ENCODE results near the gene PRPS1L1.
A peak's percentile ranks its signal among the peaks of the same experiment; 100 is the strongest.

Gene PRPS1L1

DNA sequence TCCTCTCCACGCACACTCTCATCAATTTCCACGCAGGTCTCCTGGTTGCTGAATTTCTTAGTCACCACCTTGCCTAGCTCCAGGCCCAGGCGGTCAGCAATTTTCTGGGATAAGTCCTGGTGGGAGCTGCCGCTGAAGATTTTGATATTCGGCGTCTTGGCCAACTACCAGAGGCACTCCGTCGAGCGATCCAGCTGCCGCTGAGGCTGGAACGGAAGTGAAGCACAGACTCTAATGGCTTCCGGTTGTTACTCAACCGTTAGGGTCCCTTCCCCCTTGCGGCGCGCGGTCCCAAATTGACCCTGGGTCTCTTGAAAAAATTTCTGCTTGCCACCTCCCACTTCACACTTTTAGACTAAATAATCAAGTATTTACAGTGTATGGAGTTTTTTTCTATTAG, at the start of gene PRPS1L1:
TSS of gene PRPS1L1 (minus strand) at position 219 of the 400 bp plus-strand sequence.
- H3K36me3 Mint-ChIP-seq (ENCODE audit: low read depth) = no peaks in the 10 kb centered on the region
- H3K27ac Mint-ChIP-seq = no peak within 1 kb of the TSS
- H3K4me1 Mint-ChIP-seq = no peaks in the 10 kb centered on the region
- DNase-seq (no peak), ATAC-seq (no peak)
- H3K9me3 Mint-ChIP-seq = no peaks in the 10 kb centered on the region
- H3K4me3 Mint-ChIP-seq = no peak within 1 kb of the TSS
- H3K27me3 Mint-ChIP-seq = peaks cover 5% of the 10 kb centered on the region

DNA sequence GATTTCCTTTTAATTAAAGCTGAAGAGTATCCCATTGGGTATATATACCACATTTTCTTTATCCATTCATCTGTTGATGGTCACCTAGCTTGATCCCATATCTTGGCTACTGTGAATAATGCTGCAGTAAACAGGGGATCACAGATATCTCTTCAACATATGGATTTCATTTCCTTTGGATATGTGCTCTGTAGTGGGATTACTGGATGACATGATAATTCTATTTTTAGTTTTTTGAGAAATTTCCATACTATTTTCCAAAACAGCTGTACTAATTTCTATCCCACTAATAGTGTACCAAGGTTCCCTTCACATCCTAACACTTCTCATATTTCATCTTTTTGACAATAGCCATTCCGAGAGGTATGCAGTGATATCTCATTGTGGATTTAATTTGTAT, 48.8 kb upstream of the PRPS1L1 start:
- Mint-ChIP-seq H3K27ac (no peak overlapping the region), H3K27me3 (peaks cover 10% of the 10 kb centered on the region), H3K4me3 (no peak overlapping the region), H3K9me3 (peaks cover 8% of the 10 kb centered on the region), H3K4me1 (no peaks in the 10 kb centered on the region), H3K36me3 (ENCODE audit: low read depth) (peaks cover under 1% of the 10 kb centered on the region)
- DNase-seq (no peak), ATAC-seq (no peak)

DNA sequence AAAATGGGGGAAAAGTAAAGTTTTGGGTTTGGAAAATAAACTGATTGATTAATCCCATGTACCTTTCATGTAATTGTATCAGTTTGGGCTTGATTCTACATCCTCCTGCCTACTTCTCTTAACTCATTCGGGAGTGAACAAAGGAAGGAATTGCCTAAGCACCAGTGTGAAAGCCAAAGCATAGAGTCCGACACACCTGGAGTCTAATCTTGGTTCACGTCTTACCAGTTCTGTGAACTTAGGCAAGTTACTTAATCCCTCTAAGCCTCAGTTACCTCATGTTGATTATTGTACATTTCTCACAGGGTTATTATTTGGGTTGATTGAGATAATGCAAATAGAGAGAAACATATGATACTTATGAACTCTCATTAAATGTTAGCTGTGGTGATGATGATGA, 41.1 kb upstream of the PRPS1L1 start:
- Mint-ChIP-seq H3K27me3 (no peaks in the 10 kb centered on the region), H3K36me3 (ENCODE audit: low read depth) (no peaks in the 10 kb centered on the region), H3K9me3 (no peaks in the 10 kb centered on the region), H3K27ac (no peak overlapping the region), H3K4me3 (no peak overlapping the region), H3K4me1 (no peaks in the 10 kb centered on the region)
- DNase-seq (no peak), ATAC-seq (no peak)

DNA sequence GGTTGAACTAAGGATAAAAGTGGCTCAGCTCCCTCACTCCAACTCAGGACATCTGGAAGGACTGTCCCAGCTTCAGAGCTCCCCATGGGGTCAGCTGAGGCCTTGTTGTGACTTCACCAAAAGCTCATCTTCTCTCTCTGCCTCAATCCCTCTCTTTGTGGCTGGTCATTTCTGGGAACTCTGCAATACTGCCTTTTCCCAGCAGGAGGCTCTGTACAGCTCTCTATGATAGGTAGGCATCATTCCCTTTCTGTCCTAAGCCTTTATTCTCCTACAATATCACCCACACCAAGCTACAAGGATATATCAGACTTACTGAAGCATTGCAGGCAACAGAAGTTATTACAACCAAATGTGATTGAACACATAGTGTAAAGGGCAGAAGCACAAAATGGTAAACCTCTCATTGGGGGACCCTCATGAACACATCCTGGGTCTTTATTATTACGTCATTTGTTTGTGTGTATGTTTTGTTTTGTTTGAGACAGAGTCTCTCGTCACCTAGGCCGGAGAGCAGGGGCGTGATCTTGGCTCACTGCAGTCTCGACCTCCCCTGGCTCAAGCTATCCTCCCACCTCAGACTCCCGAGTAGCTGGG, 36.7 kb upstream of the PRPS1L1 start:
- H3K4me3 Mint-ChIP-seq = no peak overlapping the region
- ATAC-seq (no peak), DNase-seq (peak; percentile 16)
- no peak overlapping the region for H3K27ac Mint-ChIP-seq
- H3K9me3 Mint-ChIP-seq = no peaks in the 10 kb centered on the region
- H3K27me3 Mint-ChIP-seq = no peaks in the 10 kb centered on the region
- H3K4me1 Mint-ChIP-seq = no peaks in the 10 kb centered on the region
- no peaks in the 10 kb centered on the region for H3K36me3 Mint-ChIP-seq (ENCODE audit: low read depth)

DNA sequence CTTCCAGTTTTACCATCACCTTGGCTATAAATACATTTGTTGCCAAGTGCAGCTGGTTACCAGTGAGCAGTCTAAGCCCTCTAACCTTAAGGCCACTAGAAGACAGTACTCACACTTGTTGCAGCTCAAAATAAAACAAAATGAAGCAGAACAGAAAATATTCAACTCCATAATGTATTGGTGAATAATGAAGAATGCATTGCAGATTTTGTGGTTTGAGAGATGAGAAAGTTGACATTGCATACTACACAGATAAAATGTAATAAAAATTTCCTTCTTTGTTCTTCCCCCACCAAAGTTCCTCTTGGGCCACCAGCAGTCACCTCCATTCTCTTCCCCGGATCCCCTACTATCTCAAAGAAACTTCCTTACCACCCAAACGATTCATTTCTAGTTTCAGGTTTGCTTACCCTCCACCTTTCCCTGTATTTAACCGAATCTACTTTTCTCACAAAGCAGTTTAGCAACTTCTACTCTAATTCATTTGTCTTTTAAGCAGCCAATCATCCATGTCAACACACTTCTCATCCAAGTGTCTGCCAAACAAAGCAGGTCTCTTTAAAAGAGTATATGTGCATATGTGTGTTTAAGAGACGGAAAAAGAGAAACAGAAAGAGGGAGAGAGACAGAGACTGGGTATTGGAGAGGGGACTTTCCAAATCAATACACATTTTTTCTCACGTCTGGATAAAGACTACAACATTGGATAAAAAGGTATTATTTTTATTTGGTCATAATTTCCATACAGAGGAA, 35.7 kb upstream of the PRPS1L1 start:
- ATAC-seq (no peak), DNase-seq (no peak)
- no peak overlapping the region for H3K27ac Mint-ChIP-seq
- no peaks in the 10 kb centered on the region for H3K9me3 Mint-ChIP-seq
- peaks cover 1% of the 10 kb centered on the region for H3K27me3 Mint-ChIP-seq
- no peak overlapping the region for H3K4me3 Mint-ChIP-seq
- H3K4me1 Mint-ChIP-seq = no peaks in the 10 kb centered on the region
- no peaks in the 10 kb centered on the region for H3K36me3 Mint-ChIP-seq (ENCODE audit: low read depth)

DNA sequence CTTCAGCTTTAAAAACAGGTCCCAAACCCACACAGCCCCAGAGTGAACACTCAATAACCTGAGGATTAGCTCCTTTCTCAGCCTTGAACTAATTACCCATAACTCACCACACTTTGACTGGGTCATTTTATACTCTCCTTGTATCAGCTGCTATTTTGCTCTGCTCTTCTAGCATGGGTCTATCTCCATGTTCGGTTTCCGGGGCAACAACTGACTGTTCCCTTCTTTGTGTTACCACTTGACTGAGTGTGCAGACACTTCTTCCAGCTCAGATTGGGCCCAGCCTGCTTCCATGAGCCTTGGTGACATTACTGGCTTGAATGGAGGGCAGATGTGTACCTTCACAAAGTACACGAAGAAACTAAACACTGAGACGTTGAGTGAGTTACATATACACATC, 31.5 kb upstream of the PRPS1L1 start:
- ATAC-seq = no peak
- Mint-ChIP-seq H3K27me3 (peaks cover 2% of the 10 kb centered on the region), H3K36me3 (ENCODE audit: low read depth) (no peaks in the 10 kb centered on the region), H3K4me1 (no peaks in the 10 kb centered on the region), H3K27ac (no peak overlapping the region), H3K9me3 (no peaks in the 10 kb centered on the region), H3K4me3 (no peak overlapping the region)
- no peak for DNase-seq

DNA sequence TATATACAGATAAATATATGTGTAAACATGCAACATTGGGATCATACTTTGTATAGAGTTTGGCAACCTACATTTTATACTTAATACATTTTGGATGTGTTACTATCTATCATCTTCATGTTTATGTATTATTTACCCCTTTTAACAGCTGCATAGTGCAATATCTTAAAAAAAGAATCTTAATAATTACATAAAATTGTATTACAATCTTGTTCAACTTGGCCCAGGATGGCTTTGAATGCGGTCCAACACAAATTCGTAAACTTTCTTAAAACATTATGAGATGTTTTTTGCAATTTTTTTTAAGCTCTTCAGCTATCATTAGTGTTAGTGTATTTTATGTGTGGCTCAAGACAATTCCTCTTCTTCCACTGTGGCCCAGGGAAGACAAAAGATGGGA, 26.3 kb upstream of the PRPS1L1 start:
- no peak overlapping the region for H3K4me3 Mint-ChIP-seq
- ATAC-seq (no peak), DNase-seq (no peak)
- no peaks in the 10 kb centered on the region for H3K9me3 Mint-ChIP-seq
- no peak overlapping the region for H3K27ac Mint-ChIP-seq
- no peaks in the 10 kb centered on the region for H3K36me3 Mint-ChIP-seq (ENCODE audit: low read depth)
- peaks cover 4% of the 10 kb centered on the region for H3K27me3 Mint-ChIP-seq
- no peaks in the 10 kb centered on the region for H3K4me1 Mint-ChIP-seq

DNA sequence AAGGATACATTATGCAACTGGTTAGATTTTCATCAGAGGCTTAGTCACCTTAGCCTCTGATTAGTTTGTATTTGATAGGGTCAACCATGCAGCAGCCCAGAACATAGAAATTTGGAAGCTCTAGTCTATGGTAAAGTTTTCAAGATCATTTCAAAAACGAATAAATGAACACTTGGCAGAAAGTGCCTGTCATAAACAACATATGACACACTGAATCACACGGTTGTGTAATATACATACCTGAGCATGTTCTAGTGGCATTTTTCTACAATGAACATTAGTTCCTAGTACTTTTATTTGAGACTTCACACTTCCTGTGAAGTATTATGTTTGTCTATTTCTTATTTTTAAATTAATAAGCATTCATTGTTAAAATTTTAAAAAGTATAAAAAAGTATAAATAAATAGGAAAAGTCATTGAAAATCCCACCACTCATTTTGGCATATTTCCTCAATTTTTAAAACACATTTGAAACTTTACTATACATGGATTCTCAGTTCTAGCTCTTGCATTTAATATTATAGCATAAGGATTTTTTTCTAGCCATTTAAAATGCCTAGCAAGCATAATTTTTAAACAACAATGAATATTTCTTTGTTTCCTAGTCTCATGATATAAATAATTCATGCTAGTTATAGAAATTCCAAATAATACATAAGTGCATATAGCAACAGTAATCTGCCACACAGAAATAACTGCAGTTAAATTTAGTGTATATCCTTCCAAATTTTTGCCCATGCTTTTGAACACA, 25.7 kb upstream of the PRPS1L1 start:
- DNase-seq = no peak
- no peaks in the 10 kb centered on the region for H3K36me3 Mint-ChIP-seq (ENCODE audit: low read depth)
- no peak for ATAC-seq
- no peaks in the 10 kb centered on the region for H3K9me3 Mint-ChIP-seq
- no peaks in the 10 kb centered on the region for H3K4me1 Mint-ChIP-seq
- no peak overlapping the region for H3K4me3 Mint-ChIP-seq
- peaks cover 3% of the 10 kb centered on the region for H3K27me3 Mint-ChIP-seq
- H3K27ac Mint-ChIP-seq = no peak overlapping the region

DNA sequence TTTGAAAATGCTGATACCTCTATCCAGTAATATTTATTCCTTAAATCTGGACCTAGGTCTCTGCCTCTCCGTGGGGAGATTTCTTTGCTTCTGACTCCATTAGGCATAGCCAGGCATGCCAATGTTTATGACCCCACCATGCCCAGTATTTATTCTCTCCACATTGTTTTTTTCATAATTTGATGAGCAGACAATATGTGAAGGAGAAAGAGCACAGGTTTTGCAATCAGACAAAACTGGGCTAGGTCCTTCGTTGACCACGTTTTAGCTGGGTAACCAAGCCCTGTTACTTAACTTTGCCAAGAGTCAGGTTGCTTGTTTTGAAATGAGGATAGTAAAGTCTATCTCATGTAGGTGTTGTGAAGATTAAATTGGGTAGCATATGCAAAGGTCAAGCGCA, 21.6 kb upstream of the PRPS1L1 start:
- Mint-ChIP-seq H3K4me1 (no peaks in the 10 kb centered on the region), H3K36me3 (ENCODE audit: low read depth) (no peaks in the 10 kb centered on the region), H3K9me3 (no peaks in the 10 kb centered on the region), H3K27me3 (peaks cover 2% of the 10 kb centered on the region), H3K27ac (no peak overlapping the region), H3K4me3 (no peak overlapping the region)
- no peak for ATAC-seq
- no peak for DNase-seq

DNA sequence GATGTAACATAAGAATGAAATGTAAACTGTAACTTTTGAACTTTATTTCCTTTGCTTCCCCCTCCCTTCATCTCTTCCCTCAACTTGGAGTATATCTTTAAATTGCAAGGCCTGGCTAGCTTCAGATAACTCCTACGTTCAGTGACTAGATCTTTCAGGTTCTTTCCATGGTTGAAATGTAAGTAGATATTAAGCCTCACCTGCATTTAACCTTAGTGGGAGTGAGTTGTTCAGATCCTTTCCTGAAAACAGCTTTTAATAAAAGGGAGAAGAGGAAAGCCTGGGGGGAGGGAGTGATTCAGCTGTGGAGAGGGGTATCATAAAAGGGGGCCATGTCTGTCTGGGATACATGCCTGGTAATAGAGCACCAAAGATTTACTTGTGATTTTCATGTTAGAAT, 19.0 kb upstream of the PRPS1L1 start:
- ATAC-seq (no peak), DNase-seq (no peak)
- Mint-ChIP-seq H3K36me3 (ENCODE audit: low read depth) (no peaks in the 10 kb centered on the region), H3K27me3 (no peaks in the 10 kb centered on the region), H3K9me3 (peaks cover 4% of the 10 kb centered on the region), H3K4me1 (no peaks in the 10 kb centered on the region), H3K27ac (no peak overlapping the region), H3K4me3 (no peak overlapping the region)

DNA sequence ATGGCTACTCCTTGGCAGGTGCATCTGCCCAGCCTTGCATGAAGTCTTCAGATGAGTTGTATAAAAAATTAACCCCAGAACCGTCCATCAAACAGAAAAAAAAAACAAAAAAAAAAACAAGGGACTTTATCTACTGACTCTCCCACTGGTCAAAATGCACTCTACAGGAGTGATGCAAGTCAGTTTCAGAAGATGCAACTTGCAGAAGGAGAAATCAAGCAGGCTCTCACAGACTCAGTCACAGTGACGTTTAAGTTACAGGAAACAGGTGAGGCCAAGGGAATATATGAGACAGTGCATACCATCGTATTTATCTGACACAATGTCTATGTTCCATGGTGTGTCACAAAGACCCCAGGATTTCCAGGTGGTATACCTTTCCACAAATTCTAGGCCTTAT, 17.5 kb upstream of the PRPS1L1 start:
- H3K4me3 Mint-ChIP-seq = no peak overlapping the region
- H3K27ac Mint-ChIP-seq = no peak overlapping the region
- ATAC-seq = no peak

DNA sequence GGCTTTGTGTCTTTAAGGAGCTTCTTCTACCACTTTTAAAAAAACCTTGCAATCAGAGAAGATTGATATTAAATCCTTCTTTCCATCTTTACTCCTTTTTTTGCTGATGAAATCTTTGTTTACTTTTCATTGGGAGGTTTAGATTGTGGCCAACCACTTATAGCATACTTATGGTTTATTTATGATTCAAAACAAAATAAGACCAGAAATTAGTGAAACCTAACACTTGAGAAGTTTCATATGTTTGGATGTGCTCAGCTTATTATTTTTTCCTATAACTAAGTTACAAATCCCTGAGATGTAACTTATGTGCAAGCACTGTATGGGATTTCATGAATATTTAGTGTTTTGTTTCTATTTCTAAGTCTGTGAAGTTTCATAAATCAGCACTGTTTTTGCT, 13.5 kb upstream of the PRPS1L1 start:
- Mint-ChIP-seq H3K4me1 (no peaks in the 10 kb centered on the region), H3K4me3 (no peak overlapping the region), H3K27me3 (no peaks in the 10 kb centered on the region), H3K9me3 (peaks cover 4% of the 10 kb centered on the region), H3K27ac (no peak overlapping the region), H3K36me3 (ENCODE audit: low read depth) (no peaks in the 10 kb centered on the region)
- ATAC-seq (no peak), DNase-seq (no peak)

More for the DNA sequence above, 17.5 kb upstream of the PRPS1L1 start:
- Mint-ChIP-seq H3K36me3 (ENCODE audit: low read depth) (no peaks in the 10 kb centered on the region), H3K9me3 (peaks cover 4% of the 10 kb centered on the region), H3K27me3 (no peaks in the 10 kb centered on the region), H3K4me1 (no peaks in the 10 kb centered on the region)
- no peak for DNase-seq

DNA sequence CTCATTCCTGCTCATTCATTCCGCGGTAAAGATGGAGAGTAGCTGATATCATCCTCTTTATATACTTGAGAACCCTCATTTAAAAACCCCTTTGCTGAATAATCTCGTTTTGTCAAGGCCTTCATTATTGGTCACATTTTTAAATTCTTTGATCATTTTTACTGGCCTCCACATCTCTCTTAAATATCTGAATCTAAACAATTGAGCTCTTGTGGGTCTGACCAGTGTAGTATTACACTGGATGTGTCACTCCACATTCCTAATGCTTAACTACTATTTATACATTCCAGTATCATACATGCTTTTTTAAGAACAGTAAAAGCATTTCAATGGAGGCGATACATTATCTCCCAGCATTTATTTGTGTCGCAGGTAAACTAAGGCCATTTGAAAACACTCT, 12.6 kb upstream of the PRPS1L1 start:
- Mint-ChIP-seq H3K27ac (no peak overlapping the region), H3K4me3 (no peak overlapping the region), H3K9me3 (peaks cover 4% of the 10 kb centered on the region), H3K36me3 (ENCODE audit: low read depth) (no peaks in the 10 kb centered on the region), H3K4me1 (no peaks in the 10 kb centered on the region), H3K27me3 (no peaks in the 10 kb centered on the region)
- no peak for ATAC-seq
- DNase-seq = no peak

DNA sequence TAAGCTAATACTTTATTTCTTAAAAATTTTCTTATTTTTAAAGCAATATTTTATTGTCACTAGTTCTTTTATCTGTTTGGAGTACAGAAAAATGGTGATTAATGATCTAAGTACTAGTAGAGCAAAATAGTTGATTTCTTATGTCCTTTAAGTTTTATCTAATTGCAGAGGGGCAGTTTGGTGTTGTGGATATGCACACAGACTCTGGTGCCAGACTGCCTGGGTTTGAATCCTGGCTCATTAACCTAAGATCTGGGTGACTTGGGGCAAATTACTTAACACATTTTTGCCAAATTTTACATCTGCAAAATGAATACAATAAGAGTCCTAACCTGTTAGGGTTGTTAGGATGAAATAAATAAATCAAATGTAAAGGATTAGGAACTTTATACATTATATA, 10.7 kb upstream of the PRPS1L1 start:
- no peaks in the 10 kb centered on the region for H3K4me1 Mint-ChIP-seq
- DNase-seq (no peak), ATAC-seq (no peak)
- no peak overlapping the region for H3K27ac Mint-ChIP-seq
- H3K36me3 Mint-ChIP-seq (ENCODE audit: low read depth) = no peaks in the 10 kb centered on the region
- H3K4me3 Mint-ChIP-seq = no peak overlapping the region
- H3K9me3 Mint-ChIP-seq = peaks cover 4% of the 10 kb centered on the region
- no peaks in the 10 kb centered on the region for H3K27me3 Mint-ChIP-seq

DNA sequence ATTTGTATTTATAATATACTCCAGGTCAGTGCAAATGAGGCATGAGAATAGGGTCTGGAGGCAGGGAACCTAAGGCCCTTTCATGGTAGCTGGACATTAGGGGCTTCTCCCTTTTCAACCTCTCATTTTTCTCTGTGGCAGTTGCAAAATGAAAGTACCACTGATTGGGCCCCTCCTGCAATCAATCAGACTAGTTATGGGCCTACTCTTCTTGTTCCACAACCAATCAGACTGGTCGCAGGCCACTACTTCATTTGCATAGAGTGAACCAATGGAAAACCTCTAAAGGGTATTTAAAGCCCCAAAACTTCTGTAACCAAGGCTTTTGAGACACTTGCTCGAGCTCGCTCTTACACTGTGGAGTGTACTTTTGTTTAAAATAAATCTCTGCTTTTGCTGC, 10.0 kb upstream of the PRPS1L1 start:
- H3K4me3 Mint-ChIP-seq = no peak overlapping the region
- DNase-seq (no peak), ATAC-seq (no peak)
- no peaks in the 10 kb centered on the region for H3K4me1 Mint-ChIP-seq
- H3K27ac Mint-ChIP-seq = no peak overlapping the region
- H3K9me3 Mint-ChIP-seq = peaks cover under 1% of the 10 kb centered on the region
- no peaks in the 10 kb centered on the region for H3K27me3 Mint-ChIP-seq
- H3K36me3 Mint-ChIP-seq (ENCODE audit: low read depth) = no peaks in the 10 kb centered on the region

Measured in activated naive CD8-positive, alpha-beta T cell treated with anti-CD3 and anti-CD28 coated beads, Interleukin-2, amount 50 U/mL, for 24 hours (primary cell).